ENCODE results near the gene ETV3.

Gene ETV3

GRCh38 chr1:157170677-157171515 is 32.7 kb upstream of the ETV3 start:
- Mint-ChIP-seq H3K4me3 (no peak overlapping the region), H3K4me1 (no peaks in the 10 kb centered on the region), H3K27ac (no peak overlapping the region), H3K36me3 (no peaks in the 10 kb centered on the region), H3K9me3 (no peaks in the 10 kb centered on the region)
- peak; percentile 31 to 61 for DNase-seq (ENCODE audit: low spot score in 2 of 2)
- no peak for ATAC-seq

GRCh38 chr1:157168015-157168414 is 29.8 kb upstream of the ETV3 start:
- no peak for DNase-seq (ENCODE audit: low spot score in 2 of 2)
- no peak for ATAC-seq
- H3K4me3 Mint-ChIP-seq, result no peak overlapping the region
- H3K9me3 Mint-ChIP-seq, result no peaks in the 10 kb centered on the region
- no peak overlapping the region for H3K27ac Mint-ChIP-seq
- no peaks in the 10 kb centered on the region for H3K36me3 Mint-ChIP-seq
- peaks cover 8% of the 10 kb centered on the region for H3K4me1 Mint-ChIP-seq

GRCh38 chr1:157167437-157167836 is 29.2 kb upstream of the ETV3 start:
- ATAC-seq (no peak), DNase-seq (ENCODE audit: low spot score in 2 of 2) (no peak)
- H3K36me3 Mint-ChIP-seq, result no peaks in the 10 kb centered on the region
- no peak overlapping the region for H3K4me3 Mint-ChIP-seq
- H3K4me1 Mint-ChIP-seq, result peaks cover 8% of the 10 kb centered on the region
- no peak overlapping the region for H3K27ac Mint-ChIP-seq
- no peaks in the 10 kb centered on the region for H3K9me3 Mint-ChIP-seq

GRCh38 chr1:157166590-157166989 is 28.4 kb upstream of the ETV3 start:
- ATAC-seq (no peak), DNase-seq (ENCODE audit: low spot score in 2 of 2) (no peak)
- H3K9me3 Mint-ChIP-seq, result no peaks in the 10 kb centered on the region
- H3K4me1 Mint-ChIP-seq, result peaks cover 8% of the 10 kb centered on the region
- H3K27ac Mint-ChIP-seq, result no peak overlapping the region
- no peak overlapping the region for H3K4me3 Mint-ChIP-seq
- no peaks in the 10 kb centered on the region for H3K36me3 Mint-ChIP-seq

GRCh38 chr1:157163273-157164127 is 25.3 kb upstream of the ETV3 start:
- H3K27ac Mint-ChIP-seq, result no peak overlapping the region
- peak; percentile 74 to 91 for DNase-seq (ENCODE audit: low spot score in 2 of 2)
- no peaks in the 10 kb centered on the region for H3K36me3 Mint-ChIP-seq
- H3K9me3 Mint-ChIP-seq, result no peaks in the 10 kb centered on the region
- H3K4me3 Mint-ChIP-seq, result peak overlapping the region; percentile 28
- ATAC-seq, result peak; percentile 70
- peaks cover 8% of the 10 kb centered on the region for H3K4me1 Mint-ChIP-seq

- no peaks in the 10 kb centered on the region for H3K9me3 Mint-ChIP-seq
- H3K36me3 Mint-ChIP-seq, result no peaks in the 10 kb centered on the region
- H3K4me1 Mint-ChIP-seq, result peaks cover 8% of the 10 kb centered on the region
- DNase-seq (ENCODE audit: low spot score in 2 of 2) (no peak), ATAC-seq (no peak)
- H3K27ac Mint-ChIP-seq, result no peak overlapping the region
- H3K4me3 Mint-ChIP-seq, result no peak overlapping the region
Observed at GRCh38 chr1:157162345-157162744, 24.1 kb upstream of the ETV3 start.

GRCh38 chr1:157161901-157162300 is 23.7 kb upstream of the ETV3 start:
- H3K4me1 Mint-ChIP-seq, result peaks cover 8% of the 10 kb centered on the region
- no peak overlapping the region for H3K27ac Mint-ChIP-seq
- no peak for ATAC-seq
- no peak overlapping the region for H3K4me3 Mint-ChIP-seq
- H3K9me3 Mint-ChIP-seq, result no peaks in the 10 kb centered on the region
- no peak for DNase-seq (ENCODE audit: low spot score in 2 of 2)
- no peaks in the 10 kb centered on the region for H3K36me3 Mint-ChIP-seq

GRCh38 chr1:157158967-157159366 is 20.8 kb upstream of the ETV3 start:
- H3K27ac Mint-ChIP-seq, result no peak overlapping the region
- DNase-seq (ENCODE audit: low spot score in 2 of 2) (no peak), ATAC-seq (no peak)
- no peak overlapping the region for H3K4me3 Mint-ChIP-seq
- H3K9me3 Mint-ChIP-seq, result no peaks in the 10 kb centered on the region
- peaks cover 20% of the 10 kb centered on the region for H3K4me1 Mint-ChIP-seq
- H3K36me3 Mint-ChIP-seq, result no peaks in the 10 kb centered on the region

- Mint-ChIP-seq H3K27ac (no peak overlapping the region), H3K36me3 (no peaks in the 10 kb centered on the region), H3K4me3 (no peak overlapping the region), H3K4me1 (peaks cover 19% of the 10 kb centered on the region), H3K9me3 (no peaks in the 10 kb centered on the region)
- ATAC-seq (no peak), DNase-seq (ENCODE audit: low spot score in 2 of 2) (no peak)
Observed at GRCh38 chr1:157157501-157158190, 19.5 kb upstream of the ETV3 start.

- peaks cover 22% of the 10 kb centered on the region for H3K4me1 Mint-ChIP-seq
- H3K27ac Mint-ChIP-seq, result peak overlapping the region; percentile 58
- H3K36me3 Mint-ChIP-seq, result no peaks in the 10 kb centered on the region
- ATAC-seq (peak; percentile 71), DNase-seq (ENCODE audit: low spot score in 2 of 2) (peak; percentile 81 to 88)
- H3K4me3 Mint-ChIP-seq, result peak overlapping the region; percentile 16
- H3K9me3 Mint-ChIP-seq, result no peaks in the 10 kb centered on the region
Observed at GRCh38 chr1:157156058-157156541, 17.9 kb upstream of the ETV3 start.

GRCh38 chr1:157155658-157156057 is 17.5 kb upstream of the ETV3 start:
- Mint-ChIP-seq H3K27ac (peak overlapping the region; percentile 58), H3K9me3 (no peaks in the 10 kb centered on the region), H3K4me1 (peaks cover 26% of the 10 kb centered on the region), H3K4me3 (peak overlapping the region; percentile 16), H3K36me3 (no peaks in the 10 kb centered on the region)
- DNase-seq (ENCODE audit: low spot score in 2 of 2) (no peak), ATAC-seq (no peak)

GRCh38 chr1:157154940-157155514 is 16.8 kb upstream of the ETV3 start:
- no peak for DNase-seq (ENCODE audit: low spot score in 2 of 2)
- no peak overlapping the region for H3K4me3 Mint-ChIP-seq
- no peak for ATAC-seq
- H3K36me3 Mint-ChIP-seq, result no peaks in the 10 kb centered on the region
- no peaks in the 10 kb centered on the region for H3K9me3 Mint-ChIP-seq
- H3K27ac Mint-ChIP-seq, result no peak overlapping the region
- peaks cover 29% of the 10 kb centered on the region for H3K4me1 Mint-ChIP-seq

- peaks cover 29% of the 10 kb centered on the region for H3K4me1 Mint-ChIP-seq
- H3K27ac Mint-ChIP-seq, result peak overlapping the region; percentile 85
- H3K4me3 Mint-ChIP-seq, result no peak overlapping the region
- DNase-seq (ENCODE audit: low spot score in 2 of 2) (no peak), ATAC-seq (no peak)
- H3K36me3 Mint-ChIP-seq, result no peaks in the 10 kb centered on the region
- H3K9me3 Mint-ChIP-seq, result no peaks in the 10 kb centered on the region
Observed at GRCh38 chr1:157154291-157154690, 16.1 kb upstream of the ETV3 start.

GRCh38 chr1:157153746-157154145 is 15.6 kb upstream of the ETV3 start:
- ATAC-seq, result no peak
- peaks cover 29% of the 10 kb centered on the region for H3K4me1 Mint-ChIP-seq
- peak overlapping the region; percentile 85 for H3K27ac Mint-ChIP-seq
- H3K4me3 Mint-ChIP-seq, result no peak overlapping the region
- no peaks in the 10 kb centered on the region for H3K36me3 Mint-ChIP-seq
- no peak for DNase-seq (ENCODE audit: low spot score in 2 of 2)
- no peaks in the 10 kb centered on the region for H3K9me3 Mint-ChIP-seq

GRCh38 chr1:157152510-157152909 is 14.3 kb upstream of the ETV3 start:
- no peak overlapping the region for H3K4me3 Mint-ChIP-seq
- ATAC-seq (no peak), DNase-seq (ENCODE audit: low spot score in 2 of 2) (no peak)
- H3K4me1 Mint-ChIP-seq, result peaks cover 29% of the 10 kb centered on the region
- H3K36me3 Mint-ChIP-seq, result no peaks in the 10 kb centered on the region
- H3K9me3 Mint-ChIP-seq, result no peaks in the 10 kb centered on the region
- H3K27ac Mint-ChIP-seq, result no peak overlapping the region
